Ishikawa (cell line): Measurements from ENCODE around the gene DCHS1.

Source experiments
- CREB1 ChIP-seq: IDR thresholded peaks from 2 replicates; pipeline ENCODE4 v1.6.1; 2012; ENCODE audit warnings: low read depth
- EP300 ChIP-seq: IDR thresholded peaks from 2 replicates; pipeline ENCODE4 v1.6.1; 2012; ENCODE audit warnings: borderline replicate concordance
- FOXM1 ChIP-seq: IDR thresholded peaks from 2 replicates; pipeline ENCODE4 v1.6.1; 2012; ENCODE audit warnings: low read depth, borderline replicate concordance
- TF ChIP-seq, protein P1 (sequence below): IDR thresholded peaks from 2 replicates; pipeline ENCODE4 v1.6.1; 2012
- TF ChIP-seq, protein P2 (sequence below): IDR thresholded peaks from 2 replicates; pipeline ENCODE4 v1.6.1; 2012

DNA sequence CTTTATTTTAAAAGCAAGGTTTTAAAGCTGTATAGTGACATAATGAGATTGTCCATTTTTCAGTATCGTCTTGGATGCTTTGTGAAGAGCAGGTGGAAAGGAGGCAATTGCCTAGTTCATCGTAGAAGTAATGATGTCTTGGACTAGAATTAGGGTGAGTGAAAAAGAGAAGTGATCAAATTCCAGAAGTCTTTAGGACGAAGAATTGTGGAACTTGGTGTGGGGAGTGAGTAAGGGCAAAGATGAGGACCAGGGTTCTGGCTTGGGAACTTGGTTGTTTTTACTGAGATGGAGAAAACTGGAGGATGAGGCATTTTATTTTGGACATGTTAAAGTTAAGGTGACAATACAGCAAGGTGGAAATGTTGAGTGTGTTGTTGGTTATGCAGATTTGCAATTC lies 50.8 kb downstream of the DCHS1 start:
- TF ChIP-seq EP300 (no peak), FOXM1 (no peak), CREB1 (no peak)
- TF ChIP-seq, protein P1, sequence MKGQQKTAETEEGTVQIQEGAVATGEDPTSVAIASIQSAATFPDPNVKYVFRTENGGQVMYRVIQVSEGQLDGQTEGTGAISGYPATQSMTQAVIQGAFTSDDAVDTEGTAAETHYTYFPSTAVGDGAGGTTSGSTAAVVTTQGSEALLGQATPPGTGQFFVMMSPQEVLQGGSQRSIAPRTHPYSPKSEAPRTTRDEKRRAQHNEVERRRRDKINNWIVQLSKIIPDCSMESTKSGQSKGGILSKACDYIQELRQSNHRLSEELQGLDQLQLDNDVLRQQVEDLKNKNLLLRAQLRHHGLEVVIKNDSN: no peak
- TF ChIP-seq, protein P2, sequence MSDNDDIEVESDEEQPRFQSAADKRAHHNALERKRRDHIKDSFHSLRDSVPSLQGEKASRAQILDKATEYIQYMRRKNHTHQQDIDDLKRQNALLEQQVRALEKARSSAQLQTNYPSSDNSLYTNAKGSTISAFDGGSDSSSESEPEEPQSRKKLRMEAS: no peak
